Neural cell (in vitro differentiated cells): ENCODE results near the gene DNASE2. TPM values are rescaled to one million over a fixed set of nuclear protein-coding genes. Genes with fewer than 3 reads are reported as not detected.

Experiments
- H2AFZ ChIP-seq: fragments of 200-600, 300-800 bp; sonication (generic), shearing (Covaris generic); 2 replicates; pipeline ENCODE4 v1.6.0; 2014; ENCODE audit warnings: low read depth, mild to moderate bottlenecking, antibody characterized with exemption, low read length, moderate library complexity
- H3F3A ChIP-seq: fragments of 200-600 bp; shearing (Covaris generic); 2 replicates; pipeline ENCODE4 v1.6.1; 2016; ENCODE audit warnings: mild to moderate bottlenecking, moderate library complexity, mixed read lengths, antibody characterized with exemption, low read length; ENCODE audit not compliant: insufficient read depth, poor library complexity, severe bottlenecking
- H3K27ac ChIP-seq: fragments of 200-600, 300-800 bp; sonication (generic), shearing (Covaris generic); 2 replicates; pipeline ENCODE4 v1.5.1; 2014; ENCODE audit warnings: mild to moderate bottlenecking, low read length, moderate library complexity
- H3K27me3 ChIP-seq: fragments of 300-800, 200-600 bp; sonication (generic), shearing (Covaris generic); 2 replicates; pipeline ENCODE4 v1.6.0; 2014; ENCODE audit warnings: mild to moderate bottlenecking, low read depth, low read length, moderate library complexity; ENCODE audit not compliant: insufficient read depth
- H3K36me3 ChIP-seq: fragments of 300-800, 200-600 bp; sonication (generic), shearing (Covaris generic); 2 replicates; pipeline ENCODE4 v1.5.1; 2014; ENCODE audit warnings: mild to moderate bottlenecking, antibody characterized with exemption, low read length, moderate library complexity; ENCODE audit not compliant: insufficient read depth
- H3K4me2 ChIP-seq: fragments of 300-800, 200-600 bp; sonication (generic), shearing (Covaris generic); 2 replicates; pipeline ENCODE4 v1.6.0; 2014; ENCODE audit warnings: mild to moderate bottlenecking, low read length
- H3K4me3 ChIP-seq: fragments of 300-800, 200-600 bp; sonication (generic), shearing (Covaris generic); 2 replicates; pipeline ENCODE4 v1.5.1; 2014; ENCODE audit warnings: mild to moderate bottlenecking, low read length, moderate library complexity
- H3K79me2 ChIP-seq: fragments of 200-600 bp; shearing (Covaris generic); replicated peaks from 2 replicates; pipeline ENCODE4 v1.6.0; 2014; ENCODE audit warnings: mild to moderate bottlenecking, low read length, moderate library complexity; ENCODE audit not compliant: insufficient read depth
- H3K9ac ChIP-seq: fragments of 300-800, 200-600 bp; sonication (generic), shearing (Covaris generic); 2 replicates; pipeline ENCODE4 v1.6.1; 2016; ENCODE audit warnings: mild to moderate bottlenecking, low read length, mixed read lengths
- H3K9me2 ChIP-seq: fragments of 200-600 bp; shearing (Covaris generic); 2 replicates; pipeline ENCODE4 v1.6.1; 2016; ENCODE audit warnings: mild to moderate bottlenecking, low read length, mixed read lengths; ENCODE audit not compliant: insufficient read depth
- H3K9me3 ChIP-seq: fragments of 200-600, 300-800 bp; sonication (generic), shearing (Covaris generic); 2 replicates; pipeline ENCODE4 v1.6.1; 2016; ENCODE audit warnings: mild to moderate bottlenecking, mixed run types, low read length, moderate library complexity, mixed read lengths
- H4K20me1 ChIP-seq: fragments of 200-600 bp; shearing (Covaris generic); 2 replicates; pipeline ENCODE4 v1.6.1; 2016; ENCODE audit warnings: mild to moderate bottlenecking, mixed run types; ENCODE audit not compliant: insufficient read depth
- EP300 ChIP-seq: fragments of 450-650 bp; conservative IDR thresholded peaks from 2 replicates; pipeline ENCODE4 v1.6.1; 2014; ENCODE audit warnings: antibody characterized with exemption, mild to moderate bottlenecking, moderate library complexity; ENCODE audit not compliant: poor library complexity, severe bottlenecking
- EZH2 ChIP-seq: fragments of 200-600, 300-800 bp; shearing (Covaris generic), sonication (generic); IDR thresholded peaks from 2 replicates; pipeline ENCODE4 v1.6.1; 2014; ENCODE audit warnings: antibody characterized with exemption, low read length, borderline replicate concordance, mild to moderate bottlenecking; ENCODE audit not compliant: insufficient read depth, poor library complexity, severe bottlenecking
- MXI1 ChIP-seq: fragments of 450-650 bp; conservative IDR thresholded peaks from 2 replicates; pipeline ENCODE4 v1.6.1; 2014; ENCODE audit warnings: antibody characterized with exemption, mild to moderate bottlenecking; ENCODE audit not compliant: poor library complexity, severe bottlenecking
- POLR2AphosphoS5 ChIP-seq: IDR thresholded peaks from 2 replicates; pipeline ENCODE4 v1.6.1; 2012
- RAD21 ChIP-seq: fragments of 450-650 bp; conservative IDR thresholded peaks from 2 replicates; pipeline ENCODE4 v1.6.1; 2014; ENCODE audit warnings: antibody characterized with exemption, mild to moderate bottlenecking, moderate library complexity
- SMC3 ChIP-seq: fragments of 450-650 bp; conservative IDR thresholded peaks from 2 replicates; pipeline ENCODE4 v1.6.1; 2014; ENCODE audit warnings: antibody characterized with exemption, mild to moderate bottlenecking, moderate library complexity; ENCODE audit not compliant: poor library complexity
- TAF1 ChIP-seq: IDR thresholded peaks from 2 replicates; pipeline ENCODE4 v1.6.1; 2012; ENCODE audit warnings: low read depth
- polyA plus RNA-seq: library from polyadenylated mRNA; depleted of rRNA; stranded (reverse); fragments of >200 nt; gene quantifications from 2 replicates; pipeline ENCODE4 v1.2.3, GENCODE V29; 2014
- TF ChIP-seq, protein P1 (sequence below): fragments of 450-650 bp; IDR thresholded peaks from 2 replicates; pipeline ENCODE4 v1.5.1; 2014; ENCODE audit warnings: antibody characterized with exemption, mild to moderate bottlenecking, moderate library complexity; ENCODE audit not compliant: poor library complexity, severe bottlenecking
- TF ChIP-seq, protein P2 (sequence below): IDR thresholded peaks from 2 replicates; pipeline ENCODE4 v1.6.1; 2012; ENCODE audit warnings: borderline replicate concordance

The DNASE2 gene
- polyA plus RNA-seq, 1 donor from 2014 or later = 0.59 TPM

DNA sequence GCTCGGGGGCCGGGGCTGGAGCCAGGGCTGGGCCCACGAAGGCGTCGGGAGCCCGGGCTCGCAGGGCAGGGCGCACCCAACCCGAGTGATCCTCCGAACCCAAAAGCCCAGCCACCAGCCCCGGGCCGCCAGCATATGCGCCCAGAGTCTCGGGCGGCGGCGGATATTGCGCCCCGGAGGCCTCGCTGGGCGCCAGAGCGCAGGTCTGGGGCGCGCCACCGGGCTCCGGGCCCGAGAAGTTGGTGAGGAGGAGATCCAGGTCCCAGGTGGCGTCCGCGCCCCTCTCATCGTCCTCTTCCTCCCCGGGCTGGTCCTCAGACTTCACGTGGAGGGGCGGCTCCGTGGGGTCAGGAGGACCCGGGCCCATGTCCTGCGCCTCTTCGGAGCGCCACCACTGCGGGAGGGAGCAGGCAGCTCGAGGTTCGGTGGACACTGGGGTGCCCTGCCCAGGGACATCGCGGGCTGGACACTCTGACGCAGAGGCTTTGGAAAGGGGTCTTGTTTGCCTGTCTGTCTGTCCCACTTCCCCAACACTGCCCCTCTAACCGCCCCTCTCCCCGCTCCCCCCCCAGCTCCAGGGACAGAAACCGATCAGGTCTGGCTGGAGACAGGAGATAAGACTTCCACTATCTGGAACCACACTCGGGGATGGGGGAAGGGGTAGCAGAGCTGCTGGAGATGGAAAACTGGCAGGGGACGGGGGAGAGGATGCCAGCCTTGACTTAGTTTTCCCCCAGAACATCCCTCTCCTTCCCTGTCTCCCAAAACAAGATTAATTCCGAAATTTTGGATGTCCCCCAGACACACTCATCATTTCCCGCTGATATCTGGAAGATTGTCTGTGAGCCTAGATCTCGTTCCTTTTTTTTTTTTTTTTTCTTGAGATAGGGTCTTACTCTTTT, 4.8 kb upstream of the DNASE2 start:
- H3K4me2 ChIP-seq = no peak overlapping the region
- no peaks in the 10 kb centered on the region for H3K79me2 ChIP-seq
- H4K20me1 ChIP-seq = no peaks in the 10 kb centered on the region
- H3K9me3 ChIP-seq = no peaks in the 10 kb centered on the region
- TF ChIP-seq, protein P1, sequence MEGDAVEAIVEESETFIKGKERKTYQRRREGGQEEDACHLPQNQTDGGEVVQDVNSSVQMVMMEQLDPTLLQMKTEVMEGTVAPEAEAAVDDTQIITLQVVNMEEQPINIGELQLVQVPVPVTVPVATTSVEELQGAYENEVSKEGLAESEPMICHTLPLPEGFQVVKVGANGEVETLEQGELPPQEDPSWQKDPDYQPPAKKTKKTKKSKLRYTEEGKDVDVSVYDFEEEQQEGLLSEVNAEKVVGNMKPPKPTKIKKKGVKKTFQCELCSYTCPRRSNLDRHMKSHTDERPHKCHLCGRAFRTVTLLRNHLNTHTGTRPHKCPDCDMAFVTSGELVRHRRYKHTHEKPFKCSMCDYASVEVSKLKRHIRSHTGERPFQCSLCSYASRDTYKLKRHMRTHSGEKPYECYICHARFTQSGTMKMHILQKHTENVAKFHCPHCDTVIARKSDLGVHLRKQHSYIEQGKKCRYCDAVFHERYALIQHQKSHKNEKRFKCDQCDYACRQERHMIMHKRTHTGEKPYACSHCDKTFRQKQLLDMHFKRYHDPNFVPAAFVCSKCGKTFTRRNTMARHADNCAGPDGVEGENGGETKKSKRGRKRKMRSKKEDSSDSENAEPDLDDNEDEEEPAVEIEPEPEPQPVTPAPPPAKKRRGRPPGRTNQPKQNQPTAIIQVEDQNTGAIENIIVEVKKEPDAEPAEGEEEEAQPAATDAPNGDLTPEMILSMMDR = peak; percentile 2
- no peak for TF ChIP-seq EZH2
- H3K4me3 ChIP-seq = peak overlapping the region; percentile 67
- H3K9ac ChIP-seq = no peak overlapping the region
- H3F3A ChIP-seq = no peaks in the 10 kb centered on the region
- H2AFZ ChIP-seq = no peak overlapping the region
- H3K36me3 ChIP-seq = no peaks in the 10 kb centered on the region
- H3K27me3 ChIP-seq = peaks cover 49% of the 10 kb centered on the region
- no peak overlapping the region for H3K27ac ChIP-seq
- no peaks in the 10 kb centered on the region for H3K9me2 ChIP-seq

DNA sequence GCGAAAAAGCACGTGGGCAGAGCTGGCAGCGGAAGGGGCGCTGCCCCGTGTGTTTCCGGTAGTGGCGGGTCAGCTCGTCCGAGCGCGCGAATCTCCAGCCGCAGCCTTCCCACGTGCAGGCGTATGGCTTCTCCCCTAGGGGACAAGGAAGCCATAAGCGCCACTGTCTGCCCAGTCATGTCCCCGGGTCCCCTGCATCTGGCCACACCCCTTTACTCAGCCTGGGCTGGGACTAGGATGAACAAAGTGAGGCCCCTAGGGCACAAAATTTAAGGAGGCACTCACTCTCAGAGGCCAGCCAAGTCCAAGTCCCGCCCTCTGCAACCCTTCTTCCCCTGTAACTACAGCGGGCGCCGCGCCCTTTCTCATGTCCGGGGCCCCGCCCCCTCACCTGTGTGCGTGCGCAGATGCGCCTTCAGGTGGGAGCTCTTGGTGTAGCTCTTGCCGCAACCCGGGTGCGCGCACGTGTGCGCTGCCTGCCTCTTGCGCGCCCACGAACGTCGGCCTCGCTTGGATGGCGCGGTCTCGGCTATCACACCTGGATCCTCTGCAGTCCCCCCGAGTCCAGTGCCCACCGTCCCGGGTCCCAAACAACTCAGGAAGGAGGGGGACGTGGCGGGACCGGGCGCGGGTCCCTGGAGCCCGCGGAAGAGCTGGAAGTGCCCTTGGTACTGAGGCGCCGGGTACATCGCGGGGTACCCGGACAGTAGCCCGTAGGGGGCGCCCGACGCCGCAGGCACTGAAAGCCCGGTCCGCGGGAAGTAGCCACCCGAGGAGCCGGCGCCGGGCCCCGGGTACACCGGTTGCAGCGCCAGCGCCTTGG, 3.9 kb upstream of the DNASE2 start:
- no peaks in the 10 kb centered on the region for H3F3A ChIP-seq
- no peaks in the 10 kb centered on the region for H3K9me2 ChIP-seq
- TF ChIP-seq MXI1 = peak; percentile 61
- peak; percentile 7 for TF ChIP-seq EZH2
- no peak for TF ChIP-seq EP300
- TF ChIP-seq, protein P2, sequence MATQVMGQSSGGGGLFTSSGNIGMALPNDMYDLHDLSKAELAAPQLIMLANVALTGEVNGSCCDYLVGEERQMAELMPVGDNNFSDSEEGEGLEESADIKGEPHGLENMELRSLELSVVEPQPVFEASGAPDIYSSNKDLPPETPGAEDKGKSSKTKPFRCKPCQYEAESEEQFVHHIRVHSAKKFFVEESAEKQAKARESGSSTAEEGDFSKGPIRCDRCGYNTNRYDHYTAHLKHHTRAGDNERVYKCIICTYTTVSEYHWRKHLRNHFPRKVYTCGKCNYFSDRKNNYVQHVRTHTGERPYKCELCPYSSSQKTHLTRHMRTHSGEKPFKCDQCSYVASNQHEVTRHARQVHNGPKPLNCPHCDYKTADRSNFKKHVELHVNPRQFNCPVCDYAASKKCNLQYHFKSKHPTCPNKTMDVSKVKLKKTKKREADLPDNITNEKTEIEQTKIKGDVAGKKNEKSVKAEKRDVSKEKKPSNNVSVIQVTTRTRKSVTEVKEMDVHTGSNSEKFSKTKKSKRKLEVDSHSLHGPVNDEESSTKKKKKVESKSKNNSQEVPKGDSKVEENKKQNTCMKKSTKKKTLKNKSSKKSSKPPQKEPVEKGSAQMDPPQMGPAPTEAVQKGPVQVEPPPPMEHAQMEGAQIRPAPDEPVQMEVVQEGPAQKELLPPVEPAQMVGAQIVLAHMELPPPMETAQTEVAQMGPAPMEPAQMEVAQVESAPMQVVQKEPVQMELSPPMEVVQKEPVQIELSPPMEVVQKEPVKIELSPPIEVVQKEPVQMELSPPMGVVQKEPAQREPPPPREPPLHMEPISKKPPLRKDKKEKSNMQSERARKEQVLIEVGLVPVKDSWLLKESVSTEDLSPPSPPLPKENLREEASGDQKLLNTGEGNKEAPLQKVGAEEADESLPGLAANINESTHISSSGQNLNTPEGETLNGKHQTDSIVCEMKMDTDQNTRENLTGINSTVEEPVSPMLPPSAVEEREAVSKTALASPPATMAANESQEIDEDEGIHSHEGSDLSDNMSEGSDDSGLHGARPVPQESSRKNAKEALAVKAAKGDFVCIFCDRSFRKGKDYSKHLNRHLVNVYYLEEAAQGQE = no peak
- no peak for TF ChIP-seq POLR2AphosphoS5
- TF ChIP-seq RAD21 = no peak
- peak; percentile 31 for TF ChIP-seq SMC3
- TF ChIP-seq TAF1 = no peak
- TF ChIP-seq, protein P1 = peak; percentile 63
- no peaks in the 10 kb centered on the region for H4K20me1 ChIP-seq
- no peaks in the 10 kb centered on the region for H3K36me3 ChIP-seq
- no peak overlapping the region for H3K27ac ChIP-seq
- peak overlapping the region; percentile 67 for H3K4me3 ChIP-seq
- H3K9ac ChIP-seq = peak overlapping the region; percentile 44
- no peak overlapping the region for H3K4me2 ChIP-seq
- H3K9me3 ChIP-seq = no peaks in the 10 kb centered on the region
- H3K79me2 ChIP-seq = no peaks in the 10 kb centered on the region
- H2AFZ ChIP-seq = no peak overlapping the region
- peaks cover 57% of the 10 kb centered on the region for H3K27me3 ChIP-seq
